GM12801 (cell line): ENCODE measurements around the gene FAM3B.

Experiments
- CTCF ChIP-seq: IDR thresholded peaks from one replicate; pipeline ENCODE4 v1.5.1; 2011; ENCODE audit warnings: control low read depth; ENCODE audit not compliant: insufficient read length; ENCODE audit errors: extremely low read depth

The FAM3B gene

GRCh38 chr21:41346758-41347157 lies 30.2 kb downstream of the FAM3B start:
- no peak for TF ChIP-seq CTCF

- TF ChIP-seq CTCF = no peak
Measured at GRCh38 chr21:41348434-41348833, 31.8 kb downstream of the FAM3B start.

DNA sequence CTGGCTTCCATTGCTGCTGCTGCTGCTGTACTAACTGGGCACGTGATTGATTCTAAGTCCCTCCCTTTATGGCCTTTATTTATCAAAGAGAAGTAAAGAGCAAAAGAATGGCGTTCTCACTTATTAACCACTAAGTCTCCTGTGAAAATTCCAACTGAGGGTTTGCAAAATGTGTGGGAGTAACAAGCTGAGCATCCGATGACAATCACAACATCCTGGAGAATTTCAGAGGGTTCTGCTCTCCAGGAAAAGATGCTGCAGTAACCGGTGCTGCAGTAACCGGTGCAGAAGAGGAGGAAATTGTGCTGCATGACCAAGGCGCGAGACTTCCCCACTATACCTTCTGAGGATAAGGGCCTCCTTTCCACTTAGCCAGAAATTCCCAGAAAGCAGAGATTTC lies 32.5 kb downstream of the FAM3B start:
- no peak for TF ChIP-seq CTCF

DNA sequence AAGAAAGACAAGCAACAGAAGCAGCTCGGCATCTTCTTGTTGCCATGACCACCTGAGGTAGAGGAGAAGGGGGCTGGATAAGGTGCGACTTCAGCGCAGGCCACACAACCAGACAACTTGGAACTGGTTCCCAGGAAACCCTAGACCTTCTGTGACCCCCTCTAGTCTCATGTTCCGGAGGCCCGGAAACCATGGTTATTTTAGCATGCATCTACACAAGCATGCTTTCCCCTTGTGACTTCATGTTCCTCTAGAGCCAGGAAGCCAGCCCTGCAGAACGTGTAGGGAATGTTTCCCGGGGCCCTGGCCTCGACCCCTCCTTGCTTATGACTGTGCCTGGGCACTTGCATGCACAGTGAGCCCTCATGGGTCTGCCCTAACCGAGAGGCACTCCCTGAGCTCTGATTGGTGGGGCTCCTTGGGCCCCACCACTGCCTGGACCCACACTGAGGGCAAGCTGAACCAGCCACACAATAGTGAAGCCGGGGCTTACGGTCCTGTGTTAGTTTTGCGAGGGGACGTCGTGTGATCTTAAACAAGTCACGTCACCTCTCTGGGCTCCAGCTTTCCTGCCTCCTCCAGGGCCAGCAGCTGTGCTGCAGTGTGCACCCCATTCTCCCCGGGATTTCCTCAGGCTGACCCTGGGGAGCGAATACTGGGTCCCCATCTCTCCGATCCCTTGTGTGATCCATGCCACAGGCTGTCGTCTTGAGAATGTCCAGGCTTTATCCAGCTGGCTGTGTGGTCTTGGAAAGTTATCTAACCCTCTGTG lies 33.2 kb downstream of the FAM3B start:
- TF ChIP-seq CTCF = no peak

GRCh38 chr21:41350436-41351155 lies 34.0 kb downstream of the FAM3B start:
- TF ChIP-seq CTCF = no peak

- TF ChIP-seq CTCF = no peak
Measured at GRCh38 chr21:41357546-41357945, 40.9 kb downstream of the FAM3B start.

- TF ChIP-seq CTCF = no peak
Measured at GRCh38 chr21:41358193-41359166, 41.9 kb downstream of the FAM3B start.
